Thyroid gland (tissue), 4 donors: ENCODE measurements around the gene GLTP.

ENCODE experiments used
- CTCF ChIP-seq, 6 experiments: fragments of 200-600 bp in 3 of 6; fragments of 450-650 bp in 3 of 6; sonication (generic) in 3 of 6; IDR thresholded peaks; one replicate each; pipeline ENCODE4 v1.5.1; 2016 to 2019; ENCODE audit warnings: antibody characterized with exemption in 6 of 6, mild to moderate bottlenecking in 2 of 6, inconsistent platforms in 1 of 6, moderate library complexity in 1 of 6
- POLR2A ChIP-seq, 2 donors: fragments of 450-650 bp; IDR thresholded peaks; one replicate each; pipeline ENCODE4 v1.6.1; 2017; ENCODE audit warnings: antibody characterized with exemption in 2 of 2, mild to moderate bottlenecking in 2 of 2, moderate library complexity in 1 of 2

- no peak for TF ChIP-seq CTCF (IDR thresholded peaks at IDR 0.05)
- no peak for TF ChIP-seq POLR2A (IDR thresholded peaks at IDR 0.05)
These were observed 21.6 kb downstream of the GLTP start for GRCh38 chr12:109858764-109859163.
